ENCODE measurements around the gene ST6GALNAC6. TPM values are rescaled to one million over a fixed set of nuclear protein-coding genes. Genes with fewer than 3 reads are reported as not detected.
"Not testable (repeated sequence)": the region's sequence is repeated elsewhere in the genome, so short reads cannot be mapped to it uniquely, and the experiment has no call there.

ST6GALNAC6 gene
- total RNA-seq, 4 donors from 2014 or later, result 50.5 to 72.9 (median 65.6) TPM

DNA sequence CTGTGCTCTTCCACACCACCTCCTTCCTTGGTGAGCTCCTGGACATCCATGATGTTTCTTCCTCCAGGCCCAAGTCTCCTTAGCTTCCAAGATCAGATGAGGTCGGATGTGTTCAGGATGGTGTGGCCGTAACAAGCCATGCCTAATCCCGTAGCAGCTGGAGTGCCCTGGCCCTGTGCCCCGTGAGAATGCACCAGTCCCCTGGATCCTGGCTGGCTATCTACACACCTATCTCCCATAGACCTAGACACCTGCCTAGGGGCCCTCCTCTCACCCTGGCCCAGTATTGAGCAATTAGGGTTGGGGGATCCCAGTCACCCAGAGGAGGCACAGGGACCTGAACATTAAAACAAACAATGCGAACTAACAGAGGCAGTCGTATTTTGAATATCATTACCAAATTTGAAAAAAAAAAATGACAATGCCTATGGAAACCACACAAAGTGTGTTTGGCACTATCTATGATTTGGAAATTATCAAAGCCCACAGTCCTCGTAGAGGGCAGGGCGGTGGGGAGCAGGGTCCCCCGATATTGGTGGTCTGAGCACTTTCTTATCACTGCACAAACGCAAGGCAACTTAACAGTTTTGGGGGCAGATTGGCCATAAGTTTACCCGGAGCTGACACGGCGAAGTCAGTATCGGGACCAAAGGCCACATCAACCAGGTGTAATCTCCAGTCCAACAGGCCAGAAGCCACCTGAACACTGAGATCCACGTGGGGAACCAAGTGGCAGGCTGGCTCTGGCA, 58.1 kb downstream of the ST6GALNAC6 start:
- H3K4me3 ChIP-seq (ENCODE audit: low read depth, poor library complexity, severe bottlenecking), result no peak overlapping the region
- no peak for TF ChIP-seq POLR2A (IDR thresholded peaks at IDR 0.05)
- TF ChIP-seq, protein P1, sequence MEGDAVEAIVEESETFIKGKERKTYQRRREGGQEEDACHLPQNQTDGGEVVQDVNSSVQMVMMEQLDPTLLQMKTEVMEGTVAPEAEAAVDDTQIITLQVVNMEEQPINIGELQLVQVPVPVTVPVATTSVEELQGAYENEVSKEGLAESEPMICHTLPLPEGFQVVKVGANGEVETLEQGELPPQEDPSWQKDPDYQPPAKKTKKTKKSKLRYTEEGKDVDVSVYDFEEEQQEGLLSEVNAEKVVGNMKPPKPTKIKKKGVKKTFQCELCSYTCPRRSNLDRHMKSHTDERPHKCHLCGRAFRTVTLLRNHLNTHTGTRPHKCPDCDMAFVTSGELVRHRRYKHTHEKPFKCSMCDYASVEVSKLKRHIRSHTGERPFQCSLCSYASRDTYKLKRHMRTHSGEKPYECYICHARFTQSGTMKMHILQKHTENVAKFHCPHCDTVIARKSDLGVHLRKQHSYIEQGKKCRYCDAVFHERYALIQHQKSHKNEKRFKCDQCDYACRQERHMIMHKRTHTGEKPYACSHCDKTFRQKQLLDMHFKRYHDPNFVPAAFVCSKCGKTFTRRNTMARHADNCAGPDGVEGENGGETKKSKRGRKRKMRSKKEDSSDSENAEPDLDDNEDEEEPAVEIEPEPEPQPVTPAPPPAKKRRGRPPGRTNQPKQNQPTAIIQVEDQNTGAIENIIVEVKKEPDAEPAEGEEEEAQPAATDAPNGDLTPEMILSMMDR (IDR thresholded peaks at IDR 0.05), result no peak
- no peak for DNase-seq (ENCODE audit: low spot score in 2 of 2)
- WGBS, 2 donors, result 82% methylated on average over 15 of the region's 15 CpGs
- intact Hi-C loops (cut with DNase I; ENCODE audit: low total_unique reads), result no loop called here

DNA sequence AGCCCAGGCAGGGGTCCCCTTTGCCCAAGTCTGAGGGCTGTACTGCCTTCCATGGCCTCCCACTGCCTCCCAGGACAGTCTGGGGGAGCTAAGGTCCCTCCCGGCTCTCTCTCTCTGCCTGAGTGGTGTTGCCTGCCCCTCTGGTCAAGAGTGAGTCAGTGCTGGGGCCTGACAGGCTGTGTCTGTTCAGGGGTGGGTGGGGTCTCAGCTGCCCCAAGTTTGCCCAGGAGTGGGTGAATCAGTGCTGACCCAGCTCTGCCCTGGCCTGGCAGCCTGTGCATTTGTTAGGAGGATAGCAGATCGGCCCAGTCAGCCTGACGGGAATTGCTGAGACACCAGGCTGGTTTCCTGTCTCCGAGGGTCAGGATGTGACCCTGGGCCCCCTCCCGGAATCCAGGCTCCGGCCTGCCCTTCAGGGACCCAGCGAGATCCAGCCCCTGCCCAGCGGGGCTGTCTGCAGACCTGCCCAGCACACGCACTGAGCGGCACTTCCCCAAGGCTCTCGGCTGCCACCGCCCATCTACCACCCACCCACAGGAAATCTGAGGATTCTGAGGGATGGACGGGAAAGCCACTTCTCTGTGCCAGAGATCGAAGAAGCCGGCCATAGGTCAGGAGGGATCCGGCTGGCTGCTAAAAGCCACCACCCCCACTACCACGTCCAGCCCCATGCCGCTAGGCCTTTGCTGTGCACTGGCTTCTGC, 60.9 kb downstream of the ST6GALNAC6 start:
- DNase-seq (ENCODE audit: low spot score in 2 of 2), result peak; percentile 68 to 93
- TF ChIP-seq, protein P1 (IDR thresholded peaks at IDR 0.05), result no peak
- TF ChIP-seq POLR2A (IDR thresholded peaks at IDR 0.05), result no peak
- H3K4me3 ChIP-seq (ENCODE audit: low read depth, poor library complexity, severe bottlenecking), result no peak overlapping the region
- WGBS, 2 donors, result 51 to 60% methylated on average over 15 of the region's 18 CpGs
- intact Hi-C loops (cut with DNase I; ENCODE audit: low total_unique reads), result no loop called here

DNA sequence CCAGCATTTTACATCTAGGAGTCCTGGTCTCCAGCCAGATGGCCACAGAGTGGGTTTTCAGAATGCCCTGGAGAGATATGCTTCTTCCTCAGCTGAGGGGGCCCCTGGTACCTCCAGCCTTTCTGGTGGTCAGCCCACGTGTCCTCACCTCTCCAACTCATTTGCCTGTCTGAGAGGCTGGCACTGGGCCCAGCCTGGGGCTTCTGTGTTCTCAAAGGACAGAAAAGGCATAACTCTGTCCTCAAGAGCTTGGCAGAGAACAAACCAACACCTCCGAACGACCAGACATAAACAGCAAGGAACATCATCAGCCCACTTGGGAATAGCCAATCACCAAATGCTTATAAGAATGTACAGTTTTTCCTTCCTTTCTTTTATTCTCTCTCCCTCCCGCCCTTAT, 62.1 kb downstream of the ST6GALNAC6 start:
- 60 to 70% methylated on average over 4 of the region's 4 CpGs for WGBS, 2 donors
- TF ChIP-seq POLR2A (IDR thresholded peaks at IDR 0.05), result no peak
- intact Hi-C loops (cut with DNase I; ENCODE audit: low total_unique reads), result no loop called here
- no peak for DNase-seq (ENCODE audit: low spot score in 2 of 2)
- H3K4me3 ChIP-seq (ENCODE audit: low read depth, poor library complexity, severe bottlenecking), result no peak overlapping the region

DNA sequence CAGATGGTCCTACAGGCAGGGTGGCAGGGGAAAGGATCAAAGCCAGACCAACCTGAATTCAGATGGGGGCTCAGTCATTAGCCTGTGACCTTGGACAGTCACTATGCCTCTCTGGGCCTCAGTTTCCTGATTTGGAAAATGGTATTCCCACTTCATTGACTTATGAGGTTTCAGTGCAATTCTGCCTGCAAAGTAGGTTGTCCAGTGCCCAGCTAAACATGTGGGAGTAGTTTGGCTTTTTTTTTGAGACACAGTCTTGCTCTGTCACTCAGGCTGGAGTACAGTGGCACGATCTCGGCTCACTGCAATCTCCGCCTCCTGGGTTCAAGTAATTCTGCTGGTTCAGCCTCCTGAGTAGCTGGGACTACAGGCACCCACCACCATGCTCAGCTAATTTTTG, 62.8 kb downstream of the ST6GALNAC6 start:
- intact Hi-C loops (cut with DNase I; ENCODE audit: low total_unique reads); DNase-seq (ENCODE audit: low spot score in 2 of 2); H3K4me3 ChIP-seq (ENCODE audit: low read depth, poor library complexity, severe bottlenecking): not testable (repeated sequence)
- 85 to 86% methylated on average over 3 of the region's 3 CpGs for WGBS, 2 donors

DNA sequence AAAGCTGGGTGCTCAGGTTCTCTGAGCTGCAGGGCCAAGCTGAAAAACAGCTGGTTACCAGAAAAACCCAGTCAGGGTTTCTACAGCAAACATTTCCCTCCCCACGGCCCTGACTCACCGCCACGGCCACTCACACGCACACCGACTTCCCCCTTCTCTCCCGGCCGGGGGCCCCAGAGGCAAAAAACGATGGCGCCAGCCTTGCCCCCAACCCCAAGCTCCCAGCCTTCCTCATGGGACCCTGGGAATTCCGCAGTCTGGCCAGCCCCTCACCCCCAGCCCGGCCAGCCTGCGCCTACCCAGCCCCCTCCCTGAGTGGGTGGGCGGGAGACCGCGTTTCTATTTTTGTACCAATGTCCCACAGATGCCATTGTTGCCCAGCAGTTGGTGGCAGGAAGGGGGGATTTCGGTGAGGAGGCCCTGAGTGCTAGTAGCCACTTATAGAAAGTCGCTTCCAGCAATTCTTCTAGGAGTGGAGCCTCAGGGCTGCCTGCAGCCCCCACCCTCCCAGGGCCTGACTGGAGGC, 63.3 kb downstream of the ST6GALNAC6 start:
- WGBS, 2 donors, result 55 to 58% methylated on average over 17 of the region's 17 CpGs
- intact Hi-C loops (cut with DNase I; ENCODE audit: low total_unique reads), result no loop called here

More for the DNA sequence above, 63.3 kb downstream of the ST6GALNAC6 start:
- no peak overlapping the region for H3K4me3 ChIP-seq (ENCODE audit: low read depth, poor library complexity, severe bottlenecking)
- DNase-seq (ENCODE audit: low spot score in 2 of 2), result no peak
- TF ChIP-seq POLR2A (IDR thresholded peaks at IDR 0.05), result no peak
- TF ChIP-seq, protein P1 (IDR thresholded peaks at IDR 0.05), result no peak

Small RNA genes within 50 kb of the gene (microRNA-seq; reads per million reads assigned to microRNA genes)
- 0 reads per million in 2 donors for gene MIR4672 (ENCODE audit: borderline number of aligned reads in 1 of 2, borderline replicate concordance in 2 of 2)

Other genes with a start within 250 kb of the ST6GALNAC6 start
- under 1 TPM in 1 of 4 donors, not detected in 3; 0.23 TPM for gene CFAP157, start 192.6 kb downstream of the ST6GALNAC6 start, total RNA-seq
- 10 to 100 TPM; 28.2 to 71.8 (median 52.3) TPM for gene PTRH1, start 183.9 kb downstream of the ST6GALNAC6 start, total RNA-seq
- under 1 TPM in 1 of 4 donors, not detected in 3; 0.25 TPM for gene TTC16, start 183.5 kb downstream of the ST6GALNAC6 start, total RNA-seq
- 10 to 100 TPM; 11.5 to 19.9 (median 15.1) TPM for gene TOR2A, start 164.3 kb downstream of the ST6GALNAC6 start, total RNA-seq
- 1 to 10 TPM; 1.9 to 8.5 (median 5.3) TPM for gene SH2D3C, start 120.9 kb downstream of the ST6GALNAC6 start, total RNA-seq
- 10 to 100 TPM; 60.7 to 96.3 (median 70.7) TPM for gene CDK9, start 113.6 kb downstream of the ST6GALNAC6 start, total RNA-seq
- gene FPGS, start 96.7 kb downstream of the ST6GALNAC6 start, total RNA-seq, result 10 to 100 TPM; 21.3 to 46.5 (median 37.4) TPM
- gene ENG, start 44.9 kb downstream of the ST6GALNAC6 start, total RNA-seq, result 10 to 100 TPM; 12.0 to 51.1 (median 19.6) TPM
- gene AK1, start 21.9 kb downstream of the ST6GALNAC6 start, total RNA-seq, result 10 to 100 TPM in 3 of 4 donors, 1 to 10 TPM in 1; 9.5 to 35.4 (median 19.8) TPM
- 10 to 100 TPM in 2 of 4 donors, 1 to 10 TPM in 2; 4.6 to 28.5 (median 16.5) TPM for gene ST6GALNAC4, start 17.4 kb upstream of the ST6GALNAC6 start, total RNA-seq
- gene PIP5KL1, start 31.2 kb upstream of the ST6GALNAC6 start, total RNA-seq, result 10 to 100 TPM in 1 of 4 donors, 1 to 10 TPM in 3; 4.1 to 11.3 (median 8.4) TPM
- gene DPM2, start 38.3 kb upstream of the ST6GALNAC6 start, total RNA-seq, result 10 to 100 TPM; 11.9 to 21.1 (median 15.8) TPM
- gene EEIG1, start 81.4 kb upstream of the ST6GALNAC6 start, total RNA-seq, result 10 to 100 TPM; 33.0 to 81.3 (median 48.9) TPM
- gene NAIF1, start 167.7 kb upstream of the ST6GALNAC6 start, total RNA-seq, result 10 to 100 TPM in 1 of 4 donors, 1 to 10 TPM in 3; 8.6 to 10.8 (median 9.6) TPM
- 10 to 100 TPM; 26.4 to 40.3 (median 32.0) TPM for gene SLC25A25, start 168.6 kb upstream of the ST6GALNAC6 start, total RNA-seq
- 10 to 100 TPM; 32.6 to 66.5 (median 56.3) TPM for gene PTGES2, start 228.1 kb upstream of the ST6GALNAC6 start, total RNA-seq
- 10 to 100 TPM in 2 of 4 donors, 1 to 10 TPM in 2; 3.7 to 33.8 (median 19.1) TPM for gene LCN2, start 249.8 kb upstream of the ST6GALNAC6 start, total RNA-seq

Data from lower leg skin (tissue), 4 donors.